HG03432 (cell line): ENCODE results near the gene SPARCL1.
"Not testable (repeated sequence)": the region's sequence is repeated elsewhere in the genome, so short reads cannot be mapped to it uniquely, and the experiment has no call there.

Experiments used
- ATAC-seq: cut with Tn5 transposase; IDR thresholded peaks from one replicate; pipeline ENCODE4 v1.9.1; 2021; ENCODE audit warnings: mild to moderate bottlenecking, moderate library complexity; ENCODE audit not compliant: unreplicated experiment

SPARCL1 gene

DNA sequence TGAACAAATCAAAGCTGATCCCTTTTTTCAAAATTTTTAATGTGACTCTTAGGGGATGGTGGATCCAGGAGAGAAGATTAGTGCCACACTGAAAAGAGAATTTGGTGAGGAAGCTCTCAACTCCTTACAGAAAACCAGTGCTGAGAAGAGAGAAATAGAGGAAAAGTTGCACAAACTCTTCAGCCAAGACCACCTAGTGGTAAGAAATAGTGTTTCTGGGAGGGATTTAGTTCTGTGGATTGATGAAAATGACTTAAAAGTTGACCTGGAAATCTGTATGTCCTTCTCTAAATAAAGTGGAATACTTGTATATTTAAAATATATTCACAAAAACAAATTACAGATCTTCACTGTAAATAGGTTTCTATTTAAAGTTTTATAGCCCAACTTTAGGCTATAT, 77.6 kb downstream of the SPARCL1 start:
- no peak for ATAC-seq

DNA sequence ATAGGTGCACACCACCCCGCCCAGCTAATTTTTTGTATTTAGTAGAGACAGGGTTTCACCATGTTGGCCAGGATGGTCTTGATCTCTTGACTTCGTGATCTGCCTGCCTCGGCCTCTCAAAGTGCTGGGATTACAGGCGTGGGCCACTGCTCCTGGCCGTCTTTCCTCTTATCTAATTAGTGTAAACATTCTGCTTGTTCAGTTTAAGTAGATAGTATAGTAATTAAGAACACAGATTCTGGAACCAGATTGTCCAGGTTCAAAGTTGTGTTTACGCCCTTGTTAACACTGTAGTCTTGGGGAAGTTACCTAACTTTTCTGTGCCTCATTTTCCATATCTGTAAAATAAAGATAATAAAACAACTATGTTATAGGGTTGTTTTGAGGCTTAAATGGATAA, 82.8 kb downstream of the SPARCL1 start:
- not testable (repeated sequence) for ATAC-seq

DNA sequence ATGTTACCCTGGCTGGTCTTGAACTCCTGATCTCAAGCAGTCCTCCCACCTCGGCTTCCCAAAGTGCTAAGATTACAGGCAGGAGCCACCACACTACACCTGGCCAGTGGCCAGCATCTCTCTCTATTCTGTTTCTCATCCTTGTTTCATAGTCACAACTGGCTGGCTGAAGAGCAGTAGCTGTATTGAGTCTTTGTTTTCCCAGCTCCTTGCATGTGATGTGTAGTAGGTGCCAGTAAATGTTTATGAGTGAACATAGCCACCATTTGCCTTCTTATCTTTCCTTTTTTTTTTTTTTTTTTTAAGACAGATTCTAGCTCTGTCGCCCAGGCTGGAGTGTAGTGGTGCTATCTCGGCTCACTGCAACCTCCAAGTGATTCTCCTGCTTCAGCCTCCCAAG, 83.2 kb downstream of the SPARCL1 start:
- ATAC-seq: no peak

DNA sequence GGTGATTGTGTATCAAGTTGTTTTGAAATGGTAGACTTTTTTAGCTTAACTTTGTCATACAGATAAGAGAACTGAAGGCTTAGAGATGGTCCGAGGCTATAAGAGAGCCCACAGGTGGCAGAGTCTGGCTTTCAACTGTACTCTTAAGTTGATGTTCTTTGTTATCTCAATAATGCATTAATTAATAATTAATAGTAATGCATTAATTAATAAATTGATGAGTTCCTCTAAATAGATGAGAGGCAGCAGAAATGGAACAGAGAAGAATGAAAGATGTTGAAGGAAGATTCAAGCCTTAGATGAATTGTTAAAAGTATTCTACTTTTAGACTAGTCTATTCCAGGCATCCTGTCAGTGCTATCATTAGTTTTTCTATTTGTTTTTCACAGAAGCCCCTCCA, 84.4 kb downstream of the SPARCL1 start:
- no peak for ATAC-seq

DNA sequence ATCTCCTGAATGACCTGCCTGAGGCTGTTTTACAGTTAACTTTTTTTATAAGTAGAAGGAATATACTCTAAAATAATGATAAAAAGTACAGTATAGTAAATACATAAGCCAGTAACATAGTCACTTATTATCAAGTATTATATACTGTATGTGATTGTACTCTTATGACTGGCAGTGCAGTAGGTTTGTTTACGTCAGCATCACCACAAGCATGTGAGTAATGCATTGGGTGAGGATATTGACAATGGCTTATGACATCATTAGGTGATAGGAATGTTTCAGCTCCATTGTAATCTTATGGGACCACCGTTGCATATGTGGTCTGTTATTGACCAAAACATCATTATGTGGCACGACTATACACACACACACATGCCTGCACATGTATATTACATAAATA, 86.3 kb downstream of the SPARCL1 start:
- ATAC-seq: no peak

DNA sequence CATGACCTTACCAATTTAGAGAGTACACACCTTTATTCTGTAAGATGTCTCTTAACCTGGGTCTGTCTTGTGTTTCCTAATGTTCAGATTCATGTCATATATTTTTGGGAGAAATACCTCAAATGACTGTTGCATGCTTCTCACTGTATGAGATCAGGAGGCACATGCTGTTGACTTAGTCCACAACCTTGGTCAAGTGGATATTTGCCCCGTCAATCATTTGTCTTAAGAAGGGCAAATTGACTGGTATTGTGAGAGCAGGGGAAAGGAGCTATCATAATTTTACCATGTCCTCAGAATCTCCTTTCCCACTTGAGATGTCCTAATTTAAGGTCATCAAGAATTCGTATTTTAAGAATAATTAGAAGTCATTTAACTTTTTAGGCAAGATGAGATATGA, 95.8 kb downstream of the SPARCL1 start:
- ATAC-seq: no peak

DNA sequence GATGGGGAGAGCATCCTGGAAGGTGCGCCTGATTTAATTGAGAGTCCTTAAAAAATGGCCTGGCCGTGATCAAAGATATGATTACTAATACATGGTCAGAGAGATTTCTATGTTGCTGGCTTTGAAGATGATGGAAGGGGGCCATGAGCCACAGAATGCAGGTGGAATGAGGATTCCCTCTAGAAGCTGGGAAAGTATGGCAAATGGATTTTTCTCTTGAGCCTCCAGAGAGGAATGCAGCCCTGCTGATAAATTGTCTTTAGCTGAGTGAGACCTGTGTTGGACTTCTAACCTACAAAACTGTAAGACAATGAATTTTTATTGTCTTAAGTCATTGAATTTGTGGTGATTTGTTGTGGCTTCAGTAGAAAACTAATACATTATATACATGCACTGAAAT, 99.1 kb downstream of the SPARCL1 start:
- no peak for ATAC-seq

DNA sequence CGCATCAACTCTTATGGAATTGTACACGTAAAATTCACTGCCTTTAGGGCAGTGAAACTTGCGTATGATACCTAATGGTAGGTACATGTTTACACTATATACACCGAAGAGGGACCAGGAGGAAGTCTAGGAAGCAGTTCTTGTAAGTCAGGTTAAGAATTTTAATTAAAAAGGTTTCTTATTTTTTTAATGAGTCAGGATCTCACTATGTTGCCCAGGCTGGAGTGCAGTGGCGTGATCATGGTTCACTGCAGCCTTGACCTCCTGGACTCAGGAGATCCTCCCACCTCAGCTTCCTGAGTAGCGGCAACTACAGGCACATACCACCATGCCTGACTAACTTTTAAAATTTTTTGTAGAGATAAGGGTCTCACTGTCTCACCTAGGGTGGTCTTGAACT, 100.2 kb downstream of the SPARCL1 start:
- ATAC-seq: no peak

DNA sequence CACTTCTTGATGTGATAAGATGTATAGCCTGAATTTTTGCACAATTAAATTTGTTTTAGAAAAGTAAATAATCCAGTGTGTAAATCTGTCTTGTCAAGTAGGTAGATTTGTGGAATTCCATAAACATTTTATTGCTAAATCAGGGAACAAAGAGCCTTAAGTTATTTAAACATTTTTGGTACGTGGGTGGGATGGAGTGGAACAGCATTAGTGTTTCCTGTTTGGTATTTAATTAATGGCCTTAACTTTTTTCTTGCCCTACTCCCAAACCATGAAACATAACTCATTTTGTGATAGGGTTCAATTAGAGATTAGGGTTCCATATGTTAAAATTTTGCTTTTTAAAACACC, 101.7 kb downstream of the SPARCL1 start:
- no peak for ATAC-seq

DNA sequence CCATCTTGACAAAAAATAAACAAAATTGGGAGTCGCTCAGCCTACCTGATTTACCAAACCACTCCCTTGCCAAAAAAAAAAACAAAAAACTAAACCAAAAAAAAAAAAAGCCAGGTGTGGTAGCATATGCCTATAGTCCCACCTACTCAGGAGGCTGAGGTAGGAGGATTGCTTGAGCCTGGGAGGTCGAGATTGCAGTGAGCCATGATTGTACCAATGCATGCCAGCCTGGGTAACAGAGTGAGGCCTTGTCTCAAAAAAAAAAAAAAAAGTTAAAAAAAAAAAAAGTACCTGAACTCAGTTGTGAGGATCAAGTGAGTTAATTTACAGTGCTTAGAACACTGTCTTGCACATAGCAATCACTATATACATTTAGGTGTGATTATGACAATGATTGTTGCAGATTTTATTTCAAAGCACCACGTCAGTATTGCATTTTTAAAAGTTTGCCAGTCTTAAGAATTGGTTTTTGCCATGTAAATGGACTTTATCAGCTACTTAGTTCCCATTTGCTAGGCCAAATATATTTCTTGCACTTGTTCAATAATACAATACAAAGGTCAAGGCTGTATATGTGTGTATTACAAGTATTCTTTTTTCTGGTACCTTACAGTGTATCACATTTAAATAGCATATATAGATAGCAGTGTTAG, 102.2 kb downstream of the SPARCL1 start:
- ATAC-seq: no peak

DNA sequence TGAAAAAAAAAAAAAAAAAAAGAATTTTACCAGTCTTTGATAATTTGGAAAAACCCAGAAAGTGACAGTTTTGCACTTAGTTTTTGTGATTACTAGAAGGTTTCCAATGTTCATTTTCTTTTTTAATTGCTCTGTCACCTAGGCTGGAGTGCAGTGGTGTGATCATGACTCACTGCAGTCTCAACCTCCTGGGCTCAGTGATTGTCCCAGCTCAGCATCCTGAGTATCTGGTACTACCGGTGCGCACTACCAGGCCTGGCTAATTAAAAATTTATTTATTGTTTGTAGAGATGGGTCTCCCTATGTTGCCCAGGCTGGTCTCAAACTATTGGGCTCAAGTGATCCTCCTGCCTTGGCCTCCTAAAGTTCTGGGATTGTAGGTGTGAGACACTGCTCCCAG, 103.5 kb downstream of the SPARCL1 start:
- ATAC-seq: no peak

DNA sequence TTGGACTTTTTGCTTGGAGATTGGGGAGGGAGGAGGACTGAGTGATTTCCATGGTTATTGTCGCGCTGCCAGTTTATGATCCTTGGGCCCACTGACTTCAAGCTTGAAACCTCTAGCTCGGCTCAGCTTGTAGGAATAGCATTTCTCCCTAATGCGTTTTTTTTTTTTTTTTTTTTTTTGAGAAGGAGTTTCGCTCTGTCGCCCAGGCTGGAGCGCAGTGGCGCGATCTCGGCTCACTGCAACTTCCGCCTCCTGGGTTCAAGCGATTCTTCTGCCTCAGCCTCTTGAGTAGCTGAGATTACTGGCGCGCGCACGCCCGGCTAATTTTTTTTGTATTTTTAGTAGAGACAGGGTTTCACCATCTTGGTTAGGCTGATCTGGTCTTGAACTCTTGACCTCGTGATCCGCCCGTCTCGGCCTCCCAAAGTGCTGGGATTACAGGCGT, 105.1 kb downstream of the SPARCL1 start:
- ATAC-seq: not testable (repeated sequence)
